HepG2 (cell line): Measurements from ENCODE around the gene BBIP1. TPM values are rescaled to one million over a fixed set of nuclear protein-coding genes. Genes with fewer than 3 reads are reported as not detected.

Experiments
- ATAC-seq: fragments of 200-7000 bp; cut with Tn5 transposase; 3 replicates; pipeline ENCODE4 v1.9.1; 2020; ENCODE audit warnings: mild to moderate bottlenecking, moderate library complexity
- BruUV-seq: library from RNA; stranded (reverse); fragments of 400-500 nt; replicated peaks from 2 replicates; lab custom pipeline; 2021; lab: Mats Ljungman, UMichigan
- CTCF ChIA-PET: fragments of 300-600 bp; formaldehyde crosslinking; extraction: SDS; loops from one replicate; lab custom pipeline; 2021; ENCODE audit warnings: low total read pairs, inconsistent platforms, low intra/inter-chr PET ratio; lab: Yijun Ruan, JAX
- POLR2A ChIA-PET: fragments of 350-600 bp; sonication (Branson Sonifier 250); formaldehyde crosslinking; loops from one replicate; lab custom pipeline; 2020; ENCODE audit warnings: antibody characterized with exemption, inconsistent platforms; lab: Yijun Ruan, JAX
- DNase-seq: peaks from one replicate; pipeline ENCODE4 v3.0.0-alpha.2; 2015; ENCODE audit warnings: low spot score
- FAIRE-seq: peaks from 3 replicates; lab custom pipeline; 2011; peaks lifted over from hg19 to GRCh38; lab: Jason Lieb, UNC
- H2AFZ ChIP-seq: one replicate; pipeline ENCODE4 v1.6.1; 2011; ENCODE audit warnings: low read length, inconsistent platforms
- H3K27ac ChIP-seq: fragments of 300-600 bp; 3 replicates; pipeline ENCODE4 v1.8.0; 2011; ENCODE audit warnings: mixed run types, mild to moderate bottlenecking, mixed read lengths, low read length, inconsistent platforms; ENCODE audit not compliant: insufficient read depth; ENCODE audit errors: extremely low read length
- H3K27me3 ChIP-seq, 2 experiments: fragments of 200-600 bp in 1 of 2; 2 replicates in 1 of 2; 3 replicates in 1 of 2; pipeline versions ENCODE4 v1.6.0 to v1.8.0; 2011; ENCODE audit warnings: low read length in 2 of 2, mild to moderate bottlenecking in 2 of 2, moderate library complexity in 2 of 2, inconsistent platforms in 1 of 2; ENCODE audit not compliant: insufficient read depth in 2 of 2, control insufficient read depth in 1 of 2
- H3K36me3 ChIP-seq, 2 experiments: fragments of 200-600 bp in 1 of 2; replicated peaks in 1 of 2; 2 replicates in 1 of 2; 3 replicates in 1 of 2; pipeline versions ENCODE4 v1.5.1 to v1.8.0; 2011; ENCODE audit warnings: low read length in 2 of 2, inconsistent platforms in 1 of 2; ENCODE audit not compliant: insufficient read depth in 2 of 2, control insufficient read depth in 1 of 2
- H3K4me1 ChIP-seq: 2 replicates; pipeline ENCODE4 v1.5.1; 2012; ENCODE audit warnings: low read length, inconsistent platforms; ENCODE audit not compliant: insufficient read depth
- H3K4me2 ChIP-seq: 2 replicates; pipeline ENCODE4 v1.6.0; 2011; ENCODE audit warnings: low read depth, low read length, inconsistent platforms
- H3K4me3 ChIP-seq, 3 experiments: fragments of 200-600 bp in 1 of 3; sonication (generic), shearing (Covaris generic) in 1 of 3; replicated peaks in 1 of 3; 2 replicates each; pipeline ENCODE4 v1.5.1; 2011 to 2016; ENCODE audit warnings: low read length in 3 of 3, inconsistent platforms in 2 of 3, low read depth in 2 of 3, mild to moderate bottlenecking in 2 of 3, control low read depth in 1 of 3, mixed read lengths in 1 of 3; ENCODE audit not compliant: insufficient read depth in 1 of 3
- H3K79me2 ChIP-seq: one replicate; pipeline ENCODE4 v1.6.1; 2011; ENCODE audit warnings: low read length, inconsistent platforms; ENCODE audit not compliant: insufficient read depth
- H3K9ac ChIP-seq: 2 replicates; pipeline ENCODE4 v1.6.0; 2011; ENCODE audit warnings: mild to moderate bottlenecking, low read depth, low read length, inconsistent platforms; ENCODE audit not compliant: insufficient read depth
- H3K9me3 ChIP-seq: 2 replicates; pipeline ENCODE4 v1.5.1; 2012; ENCODE audit warnings: mild to moderate bottlenecking, low read length
- H4K20me1 ChIP-seq: 2 replicates; pipeline ENCODE4 v1.6.0; 2011; ENCODE audit warnings: inconsistent platforms, mild to moderate bottlenecking, low read length, moderate library complexity; ENCODE audit not compliant: insufficient read depth
- CEBPB ChIP-seq: IDR thresholded peaks from 2 replicates; pipeline ENCODE4 v1.6.1; 2011; ENCODE audit warnings: low read depth, low read length, improper control_type of control experiment, borderline replicate concordance
- FOXA3 ChIP-seq: IDR thresholded peaks from 2 replicates; pipeline ENCODE4 v1.6.1; 2016; ENCODE audit warnings: missing genetic modification reagents, missing compliant biosample characterization
- FOXP1 ChIP-seq, 2 experiments: fragments of 450-650 bp in 1 of 2; IDR thresholded peaks; 2 replicates each; pipeline ENCODE4 v1.6.1; 2017 to 2018; ENCODE audit warnings: antibody characterized with exemption in 1 of 2
- GATAD2A ChIP-seq: IDR thresholded peaks from 2 replicates; pipeline ENCODE4 v1.6.1; 2016
- ZC3H13 ChIP-seq: sonication (generic); formaldehyde crosslinking; IDR thresholded peaks from 2 replicates; pipeline ENCODE4 v1.8.1; 2023; ENCODE audit warnings: mild to moderate bottlenecking, missing genetic modification reagents, moderate library complexity
- WGBS: methylation state at CpG from one replicate; pipeline ENCODE4 v1.1.6; 2017; ENCODE audit warnings: low lambda C conversion rate; 5-methylcytosine and 5-hydroxymethylcytosine counted together
- in situ Hi-C: cut with HindIII; loops from 2 replicates; pipeline ENCODE4 v1.10.0; 2017; ENCODE audit warnings: low pct_unique_long_range_greater_than_20kb; ENCODE audit not compliant: extremely low pct_ligation_motif_present
- intact Hi-C: fragments of 100-400 bp; cut with micrococcal nuclease; formaldehyde crosslinking; loops from one replicate; pipeline ENCODE4 v1.10.0; 2022; ENCODE audit not compliant: unreplicated experiment
- polyA plus RNA-seq, 8 experiments: library from polyadenylated mRNA; depleted of rRNA in 3 of 8; stranded (reverse) in 7 of 8; unstranded in 1 of 8; fragments of >200 nt; fragmentation: Illumina TruSeq in 4 of 8; extraction: Trizol in 4 of 8; gene quantifications; 2 replicates each; pipeline versions ENCODE4 v1.2.1 to v1.2.3, GENCODE V29; 2011 to 2016; ENCODE audit warnings: low read depth in 4 of 8, missing spikeins in 1 of 8, mixed read lengths in 1 of 8; ENCODE audit not compliant: insufficient read depth in 1 of 8
- total RNA-seq, 5 experiments: library from RNA; depleted of rRNA; stranded (reverse); fragments of >200 nt; fragmentation: Illumina TruSeq; extraction: Trizol; gene quantifications; 2 replicates each; pipeline ENCODE4 v1.2.3, GENCODE V29; 2016; ENCODE audit warnings: low read depth in 1 of 5
- TF ChIP-seq, protein P1 (sequence below): IDR thresholded peaks from 2 replicates; pipeline ENCODE4 v1.4.0; 2020; ENCODE audit warnings: mild to moderate bottlenecking, missing genetic modification reagents

The BBIP1 gene
- total and polyA plus RNA-seq, 2 of the 13 experiments (the other 11 are each of a cell fraction or from before 2014, with no cell fraction given) = 18.3 to 24.1 TPM

GRCh38 chr10:110876788-110877187 lies 42.2 kb downstream of the BBIP1 start:
- intact Hi-C loops = no loop called here
- no peak overlapping the region for H2AFZ ChIP-seq
- CTCF ChIA-PET = no interaction called here
- ATAC-seq (no peak), DNase-seq (no peak), FAIRE-seq (no peak)
- H3K4me2 ChIP-seq = no peak overlapping the region
- in situ Hi-C loops = loop anchor here (25.0 kb wide), 1 partner anchor 264 kb away; no protein-coding TSS in a partner anchor
- POLR2A ChIA-PET = interaction anchor here (1.0 to 1.8 kb wide), 4 partner anchors 9 to 42 kb away, joined by 3 to 9 read pairs (median 5); partner anchors contain the start of genes BBIP1 and SHOC2
- TF ChIP-seq FOXA3 (CRISPR knock-in tag) = peak; percentile 78
- TF ChIP-seq GATAD2A (CRISPR knock-in tag) = peak; percentile 60; the same call in 1 of the 2 replicates
- TF ChIP-seq CEBPB = peak; percentile 19; the same call in 1 of the 2 replicates
- no peak for TF ChIP-seq FOXP1 (IDR thresholded peaks at IDR 0.05)
- TF ChIP-seq FOXP1 (CRISPR knock-in tag; IDR thresholded peaks at IDR 0.05) = peak; percentile 49; the same call in 1 of the 2 replicates
- no peak for TF ChIP-seq ZC3H13
- TF ChIP-seq, protein P1, sequence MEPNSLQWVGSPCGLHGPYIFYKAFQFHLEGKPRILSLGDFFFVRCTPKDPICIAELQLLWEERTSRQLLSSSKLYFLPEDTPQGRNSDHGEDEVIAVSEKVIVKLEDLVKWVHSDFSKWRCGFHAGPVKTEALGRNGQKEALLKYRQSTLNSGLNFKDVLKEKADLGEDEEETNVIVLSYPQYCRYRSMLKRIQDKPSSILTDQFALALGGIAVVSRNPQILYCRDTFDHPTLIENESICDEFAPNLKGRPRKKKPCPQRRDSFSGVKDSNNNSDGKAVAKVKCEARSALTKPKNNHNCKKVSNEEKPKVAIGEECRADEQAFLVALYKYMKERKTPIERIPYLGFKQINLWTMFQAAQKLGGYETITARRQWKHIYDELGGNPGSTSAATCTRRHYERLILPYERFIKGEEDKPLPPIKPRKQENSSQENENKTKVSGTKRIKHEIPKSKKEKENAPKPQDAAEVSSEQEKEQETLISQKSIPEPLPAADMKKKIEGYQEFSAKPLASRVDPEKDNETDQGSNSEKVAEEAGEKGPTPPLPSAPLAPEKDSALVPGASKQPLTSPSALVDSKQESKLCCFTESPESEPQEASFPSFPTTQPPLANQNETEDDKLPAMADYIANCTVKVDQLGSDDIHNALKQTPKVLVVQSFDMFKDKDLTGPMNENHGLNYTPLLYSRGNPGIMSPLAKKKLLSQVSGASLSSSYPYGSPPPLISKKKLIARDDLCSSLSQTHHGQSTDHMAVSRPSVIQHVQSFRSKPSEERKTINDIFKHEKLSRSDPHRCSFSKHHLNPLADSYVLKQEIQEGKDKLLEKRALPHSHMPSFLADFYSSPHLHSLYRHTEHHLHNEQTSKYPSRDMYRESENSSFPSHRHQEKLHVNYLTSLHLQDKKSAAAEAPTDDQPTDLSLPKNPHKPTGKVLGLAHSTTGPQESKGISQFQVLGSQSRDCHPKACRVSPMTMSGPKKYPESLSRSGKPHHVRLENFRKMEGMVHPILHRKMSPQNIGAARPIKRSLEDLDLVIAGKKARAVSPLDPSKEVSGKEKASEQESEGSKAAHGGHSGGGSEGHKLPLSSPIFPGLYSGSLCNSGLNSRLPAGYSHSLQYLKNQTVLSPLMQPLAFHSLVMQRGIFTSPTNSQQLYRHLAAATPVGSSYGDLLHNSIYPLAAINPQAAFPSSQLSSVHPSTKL = peak; percentile 42; the same call in 1 of the 2 replicates
- peaks cover 28% of the 10 kb centered on the region for H3K4me1 ChIP-seq
- no peaks in the 10 kb centered on the region for H3K27me3 ChIP-seq
- no peak overlapping the region for H3K27ac ChIP-seq
- WGBS = 94% methylated on average over 1 of the region's 1 CpG
- no peaks in the 10 kb centered on the region for H3K9me3 ChIP-seq
- H4K20me1 ChIP-seq = peaks cover 6% of the 10 kb centered on the region; the same call in 1 of the 2 replicates
- peaks cover 30% of the 10 kb centered on the region for H3K79me2 ChIP-seq
- BruUV-seq = no TSS peak
- peaks cover 2 to 27% of the 10 kb centered on the region in 2 experiments for H3K36me3 ChIP-seq
- no peak overlapping the region for H3K4me3 ChIP-seq
- no peak overlapping the region for H3K9ac ChIP-seq
